Fibroblast of pulmonary artery (primary cell): ENCODE data around the gene ZNF211.

Experiments
- DNase-seq: peaks from one replicate; pipeline ENCODE4 v3.0.0-alpha.2; 2010; ENCODE audit warnings: low read depth
- H3K4me3 ChIP-seq: replicated peaks from 2 replicates; pipeline ENCODE4 v1.5.1; 2011; ENCODE audit warnings: low read depth, mild to moderate bottlenecking, control low read depth, low read length, moderate library complexity
- CTCF ChIP-seq: IDR thresholded peaks from 2 replicates; pipeline ENCODE4 v1.5.1; 2011; ENCODE audit warnings: mild to moderate bottlenecking, control low read depth, low read length, inconsistent platforms; ENCODE audit errors: missing control alignments

The ZNF211 gene

DNA sequence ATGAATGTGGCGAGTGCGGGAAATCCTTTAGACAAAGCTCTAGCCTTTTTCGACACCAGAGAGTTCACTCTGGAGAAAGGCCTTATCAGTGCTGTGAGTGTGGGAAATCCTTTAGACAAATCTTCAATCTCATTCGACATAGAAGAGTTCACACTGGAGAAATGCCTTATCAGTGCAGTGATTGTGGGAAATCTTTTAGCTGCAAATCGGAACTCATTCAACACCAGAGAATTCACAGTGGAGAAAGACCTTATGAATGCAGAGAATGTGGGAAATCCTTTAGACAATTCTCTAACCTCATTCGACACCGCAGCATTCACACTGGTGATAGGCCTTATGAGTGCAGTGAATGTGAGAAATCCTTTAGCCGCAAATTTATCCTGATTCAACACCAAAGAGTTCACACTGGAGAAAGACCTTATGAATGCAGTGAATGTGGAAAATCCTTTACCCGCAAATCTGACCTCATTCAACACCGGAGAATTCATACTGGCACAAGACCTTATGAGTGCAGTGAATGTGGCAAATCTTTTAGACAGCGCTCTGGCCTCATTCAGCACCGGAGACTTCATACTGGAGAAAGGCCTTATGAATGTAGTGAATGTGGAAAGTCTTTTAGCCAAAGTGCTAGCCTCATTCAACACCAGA is 54.5 kb downstream of the ZNF211 start:
- H3K4me3 ChIP-seq = no peak overlapping the region
- TF ChIP-seq CTCF = no peak
- DNase-seq = no peak

GRCh38 chr19:57688011-57688763 is 55.2 kb downstream of the ZNF211 start:
- no peak for TF ChIP-seq CTCF
- H3K4me3 ChIP-seq = no peak overlapping the region
- no peak for DNase-seq

GRCh38 chr19:57689750-57690149 is 56.8 kb downstream of the ZNF211 start:
- TF ChIP-seq CTCF = no peak
- H3K4me3 ChIP-seq = no peak overlapping the region
- DNase-seq = no peak
